GM23338 (cell line): ENCODE data around the gene NCKAP5.

Experiments used
- CREB1 ChIP-seq: fragments of 250-450 bp; sonication (Bioruptor Pico); IDR thresholded peaks from 2 replicates; pipeline ENCODE4 v1.5.0; 2020; ENCODE audit warnings: low read depth, mild to moderate bottlenecking, moderate library complexity
- EZH2 ChIP-seq: fragments of 200-600 bp; sonication (generic); IDR thresholded peaks from one replicate; pipeline ENCODE4 v1.8.0; 2017; ENCODE audit warnings: antibody characterized with exemption, mild to moderate bottlenecking, low read depth; ENCODE audit not compliant: unreplicated experiment
- EZH2phosphoT487 ChIP-seq: fragments of 200-600 bp; sonication (generic); IDR thresholded peaks from one replicate; pipeline ENCODE4 v1.8.1; 2018; ENCODE audit warnings: antibody characterized with exemption; ENCODE audit not compliant: unreplicated experiment
- JUNB ChIP-seq: IDR thresholded peaks from one replicate; pipeline ENCODE4 v1.6.1; 2016; ENCODE audit warnings: antibody characterized with exemption; ENCODE audit not compliant: unreplicated experiment
- NANOG ChIP-seq: IDR thresholded peaks from 2 replicates; pipeline ENCODE4 v1.6.1; 2016; ENCODE audit warnings: antibody characterized with exemption, borderline replicate concordance
- POLR2AphosphoS5 ChIP-seq: IDR thresholded peaks from 2 replicates; pipeline ENCODE4 v1.6.1; 2016; ENCODE audit warnings: antibody characterized with exemption, low read depth
- ZNF114 ChIP-seq: fragments of 250-450 bp; sonication (Bioruptor Pico); IDR thresholded peaks from 2 replicates; pipeline ENCODE4 v1.5.0; 2020; ENCODE audit warnings: mild to moderate bottlenecking, moderate library complexity
- ZNF331 ChIP-seq: fragments of 250-450 bp; sonication (Bioruptor Pico); IDR thresholded peaks from 2 replicates; pipeline ENCODE4 v1.5.0; 2020; ENCODE audit warnings: low read depth, mild to moderate bottlenecking, moderate library complexity
- TF ChIP-seq, protein P1 (sequence below), 2 experiments: fragments of 200-600 bp in 1 of 2; sonication (generic) in 1 of 2; conservative IDR thresholded peaks; 2 replicates each; pipeline versions ENCODE4 v1.5.1 to v1.6.1; 2016 to 2017; ENCODE audit warnings: antibody characterized with exemption in 2 of 2, low read depth in 2 of 2, mild to moderate bottlenecking in 2 of 2, moderate library complexity in 1 of 2
- TF ChIP-seq, protein P2 (sequence below): IDR thresholded peaks from one replicate; pipeline ENCODE4 v1.6.1; 2018; ENCODE audit warnings: antibody characterized with exemption; ENCODE audit not compliant: unreplicated experiment
- TF ChIP-seq, protein P3 (sequence below): IDR thresholded peaks from 2 replicates; pipeline ENCODE4 v1.6.1; 2016; ENCODE audit warnings: antibody characterized with exemption
- TF ChIP-seq, protein P4 (sequence below): fragments of 250-450 bp; sonication (Bioruptor Pico); IDR thresholded peaks from 2 replicates; pipeline ENCODE4 v1.5.0; 2020; ENCODE audit warnings: mild to moderate bottlenecking, moderate library complexity

GRCh38 chr2:132943829-132944228 lies 624.4 kb downstream of the NCKAP5 start:
- TF ChIP-seq, protein P1, sequence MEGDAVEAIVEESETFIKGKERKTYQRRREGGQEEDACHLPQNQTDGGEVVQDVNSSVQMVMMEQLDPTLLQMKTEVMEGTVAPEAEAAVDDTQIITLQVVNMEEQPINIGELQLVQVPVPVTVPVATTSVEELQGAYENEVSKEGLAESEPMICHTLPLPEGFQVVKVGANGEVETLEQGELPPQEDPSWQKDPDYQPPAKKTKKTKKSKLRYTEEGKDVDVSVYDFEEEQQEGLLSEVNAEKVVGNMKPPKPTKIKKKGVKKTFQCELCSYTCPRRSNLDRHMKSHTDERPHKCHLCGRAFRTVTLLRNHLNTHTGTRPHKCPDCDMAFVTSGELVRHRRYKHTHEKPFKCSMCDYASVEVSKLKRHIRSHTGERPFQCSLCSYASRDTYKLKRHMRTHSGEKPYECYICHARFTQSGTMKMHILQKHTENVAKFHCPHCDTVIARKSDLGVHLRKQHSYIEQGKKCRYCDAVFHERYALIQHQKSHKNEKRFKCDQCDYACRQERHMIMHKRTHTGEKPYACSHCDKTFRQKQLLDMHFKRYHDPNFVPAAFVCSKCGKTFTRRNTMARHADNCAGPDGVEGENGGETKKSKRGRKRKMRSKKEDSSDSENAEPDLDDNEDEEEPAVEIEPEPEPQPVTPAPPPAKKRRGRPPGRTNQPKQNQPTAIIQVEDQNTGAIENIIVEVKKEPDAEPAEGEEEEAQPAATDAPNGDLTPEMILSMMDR (conservative IDR thresholded peaks at IDR 0.05; ENCODE audit: low read depth in 2 of 2), result no peak
- TF ChIP-seq POLR2AphosphoS5 (no peak), CREB1 (CRISPR knock-in tag) (no peak), EZH2phosphoT487 (no peak), EZH2 (no peak), ZNF114 (CRISPR knock-in tag) (no peak), JUNB (no peak), NANOG (no peak), ZNF331 (CRISPR knock-in tag) (no peak)
- TF ChIP-seq, protein P2, sequence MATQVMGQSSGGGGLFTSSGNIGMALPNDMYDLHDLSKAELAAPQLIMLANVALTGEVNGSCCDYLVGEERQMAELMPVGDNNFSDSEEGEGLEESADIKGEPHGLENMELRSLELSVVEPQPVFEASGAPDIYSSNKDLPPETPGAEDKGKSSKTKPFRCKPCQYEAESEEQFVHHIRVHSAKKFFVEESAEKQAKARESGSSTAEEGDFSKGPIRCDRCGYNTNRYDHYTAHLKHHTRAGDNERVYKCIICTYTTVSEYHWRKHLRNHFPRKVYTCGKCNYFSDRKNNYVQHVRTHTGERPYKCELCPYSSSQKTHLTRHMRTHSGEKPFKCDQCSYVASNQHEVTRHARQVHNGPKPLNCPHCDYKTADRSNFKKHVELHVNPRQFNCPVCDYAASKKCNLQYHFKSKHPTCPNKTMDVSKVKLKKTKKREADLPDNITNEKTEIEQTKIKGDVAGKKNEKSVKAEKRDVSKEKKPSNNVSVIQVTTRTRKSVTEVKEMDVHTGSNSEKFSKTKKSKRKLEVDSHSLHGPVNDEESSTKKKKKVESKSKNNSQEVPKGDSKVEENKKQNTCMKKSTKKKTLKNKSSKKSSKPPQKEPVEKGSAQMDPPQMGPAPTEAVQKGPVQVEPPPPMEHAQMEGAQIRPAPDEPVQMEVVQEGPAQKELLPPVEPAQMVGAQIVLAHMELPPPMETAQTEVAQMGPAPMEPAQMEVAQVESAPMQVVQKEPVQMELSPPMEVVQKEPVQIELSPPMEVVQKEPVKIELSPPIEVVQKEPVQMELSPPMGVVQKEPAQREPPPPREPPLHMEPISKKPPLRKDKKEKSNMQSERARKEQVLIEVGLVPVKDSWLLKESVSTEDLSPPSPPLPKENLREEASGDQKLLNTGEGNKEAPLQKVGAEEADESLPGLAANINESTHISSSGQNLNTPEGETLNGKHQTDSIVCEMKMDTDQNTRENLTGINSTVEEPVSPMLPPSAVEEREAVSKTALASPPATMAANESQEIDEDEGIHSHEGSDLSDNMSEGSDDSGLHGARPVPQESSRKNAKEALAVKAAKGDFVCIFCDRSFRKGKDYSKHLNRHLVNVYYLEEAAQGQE, result no peak
- TF ChIP-seq, protein P3, sequence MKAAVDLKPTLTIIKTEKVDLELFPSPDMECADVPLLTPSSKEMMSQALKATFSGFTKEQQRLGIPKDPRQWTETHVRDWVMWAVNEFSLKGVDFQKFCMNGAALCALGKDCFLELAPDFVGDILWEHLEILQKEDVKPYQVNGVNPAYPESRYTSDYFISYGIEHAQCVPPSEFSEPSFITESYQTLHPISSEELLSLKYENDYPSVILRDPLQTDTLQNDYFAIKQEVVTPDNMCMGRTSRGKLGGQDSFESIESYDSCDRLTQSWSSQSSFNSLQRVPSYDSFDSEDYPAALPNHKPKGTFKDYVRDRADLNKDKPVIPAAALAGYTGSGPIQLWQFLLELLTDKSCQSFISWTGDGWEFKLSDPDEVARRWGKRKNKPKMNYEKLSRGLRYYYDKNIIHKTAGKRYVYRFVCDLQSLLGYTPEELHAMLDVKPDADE, result no peak
- TF ChIP-seq, protein P4, sequence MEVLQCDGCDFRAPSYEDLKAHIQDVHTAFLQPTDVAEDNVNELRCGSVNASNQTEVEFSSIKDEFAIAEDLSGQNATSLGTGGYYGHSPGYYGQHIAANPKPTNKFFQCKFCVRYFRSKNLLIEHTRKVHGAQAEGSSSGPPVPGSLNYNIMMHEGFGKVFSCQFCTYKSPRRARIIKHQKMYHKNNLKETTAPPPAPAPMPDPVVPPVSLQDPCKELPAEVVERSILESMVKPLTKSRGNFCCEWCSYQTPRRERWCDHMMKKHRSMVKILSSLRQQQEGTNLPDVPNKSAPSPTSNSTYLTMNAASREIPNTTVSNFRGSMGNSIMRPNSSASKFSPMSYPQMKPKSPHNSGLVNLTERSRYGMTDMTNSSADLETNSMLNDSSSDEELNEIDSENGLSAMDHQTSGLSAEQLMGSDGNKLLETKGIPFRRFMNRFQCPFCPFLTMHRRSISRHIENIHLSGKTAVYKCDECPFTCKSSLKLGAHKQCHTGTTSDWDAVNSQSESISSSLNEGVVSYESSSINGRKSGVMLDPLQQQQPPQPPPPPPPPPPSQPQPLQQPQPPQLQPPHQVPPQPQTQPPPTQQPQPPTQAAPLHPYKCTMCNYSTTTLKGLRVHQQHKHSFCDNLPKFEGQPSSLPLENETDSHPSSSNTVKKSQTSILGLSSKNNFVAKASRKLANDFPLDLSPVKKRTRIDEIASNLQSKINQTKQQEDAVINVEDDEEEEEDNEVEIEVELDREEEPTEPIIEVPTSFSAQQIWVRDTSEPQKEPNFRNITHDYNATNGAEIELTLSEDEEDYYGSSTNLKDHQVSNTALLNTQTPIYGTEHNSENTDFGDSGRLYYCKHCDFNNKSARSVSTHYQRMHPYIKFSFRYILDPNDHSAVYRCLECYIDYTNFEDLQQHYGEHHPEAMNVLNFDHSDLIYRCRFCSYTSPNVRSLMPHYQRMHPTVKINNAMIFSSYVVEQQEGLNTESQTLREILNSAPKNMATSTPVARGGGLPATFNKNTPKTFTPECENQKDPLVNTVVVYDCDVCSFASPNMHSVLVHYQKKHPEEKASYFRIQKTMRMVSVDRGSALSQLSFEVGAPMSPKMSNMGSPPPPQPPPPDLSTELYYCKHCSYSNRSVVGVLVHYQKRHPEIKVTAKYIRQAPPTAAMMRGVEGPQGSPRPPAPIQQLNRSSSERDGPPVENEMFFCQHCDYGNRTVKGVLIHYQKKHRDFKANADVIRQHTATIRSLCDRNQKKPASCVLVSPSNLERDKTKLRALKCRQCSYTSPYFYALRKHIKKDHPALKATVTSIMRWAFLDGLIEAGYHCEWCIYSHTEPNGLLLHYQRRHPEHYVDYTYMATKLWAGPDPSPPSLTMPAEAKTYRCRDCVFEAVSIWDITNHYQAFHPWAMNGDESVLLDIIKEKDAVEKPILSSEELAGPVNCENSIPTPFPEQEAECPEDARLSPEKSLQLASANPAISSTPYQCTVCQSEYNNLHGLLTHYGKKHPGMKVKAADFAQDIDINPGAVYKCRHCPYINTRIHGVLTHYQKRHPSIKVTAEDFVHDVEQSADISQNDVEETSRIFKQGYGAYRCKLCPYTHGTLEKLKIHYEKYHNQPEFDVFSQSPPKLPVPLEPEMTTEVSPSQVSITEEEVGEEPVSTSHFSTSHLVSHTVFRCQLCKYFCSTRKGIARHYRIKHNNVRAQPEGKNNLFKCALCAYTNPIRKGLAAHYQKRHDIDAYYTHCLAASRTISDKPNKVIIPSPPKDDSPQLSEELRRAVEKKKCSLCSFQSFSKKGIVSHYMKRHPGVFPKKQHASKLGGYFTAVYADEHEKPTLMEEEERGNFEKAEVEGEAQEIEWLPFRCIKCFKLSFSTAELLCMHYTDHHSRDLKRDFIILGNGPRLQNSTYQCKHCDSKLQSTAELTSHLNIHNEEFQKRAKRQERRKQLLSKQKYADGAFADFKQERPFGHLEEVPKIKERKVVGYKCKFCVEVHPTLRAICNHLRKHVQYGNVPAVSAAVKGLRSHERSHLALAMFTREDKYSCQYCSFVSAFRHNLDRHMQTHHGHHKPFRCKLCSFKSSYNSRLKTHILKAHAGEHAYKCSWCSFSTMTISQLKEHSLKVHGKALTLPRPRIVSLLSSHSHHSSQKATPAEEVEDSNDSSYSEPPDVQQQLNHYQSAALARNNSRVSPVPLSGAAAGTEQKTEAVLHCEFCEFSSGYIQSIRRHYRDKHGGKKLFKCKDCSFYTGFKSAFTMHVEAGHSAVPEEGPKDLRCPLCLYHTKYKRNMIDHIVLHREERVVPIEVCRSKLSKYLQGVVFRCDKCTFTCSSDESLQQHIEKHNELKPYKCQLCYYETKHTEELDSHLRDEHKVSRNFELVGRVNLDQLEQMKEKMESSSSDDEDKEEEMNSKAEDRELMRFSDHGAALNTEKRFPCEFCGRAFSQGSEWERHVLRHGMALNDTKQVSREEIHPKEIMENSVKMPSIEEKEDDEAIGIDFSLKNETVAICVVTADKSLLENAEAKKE (CRISPR knock-in tag), result no peak
